Memory B cell (primary cell): ENCODE measurements around the gene SRPX.
A peak's percentile ranks its signal among the peaks of the same experiment; 100 is the strongest.

Source experiments
- ATAC-seq: fragments of 150-1000 bp; cut with Tn5 transposase; 2 replicates; pipeline ENCODE4 v1.10.0; 2021; ENCODE audit warnings: low read depth, mild to moderate bottlenecking, moderate library complexity
- DNase-seq, 2 donors: peaks; one replicate each; pipeline ENCODE4 v3.0.0; 2022; ENCODE audit warnings: low spot score in 2 of 2
- H3K27ac Mint-ChIP-seq: one replicate; pipeline ENCODE4 v1.8.0; 2022; ENCODE audit warnings: mild to moderate bottlenecking, moderate library complexity, mixed read lengths
- H3K27me3 Mint-ChIP-seq: one replicate; pipeline ENCODE4 v1.8.0; 2022; ENCODE audit warnings: mixed read lengths
- H3K36me3 Mint-ChIP-seq: one replicate; pipeline ENCODE4 v1.8.0; 2022; ENCODE audit warnings: mild to moderate bottlenecking, mixed read lengths
- H3K4me1 Mint-ChIP-seq: one replicate; pipeline ENCODE4 v1.8.0; 2022; ENCODE audit warnings: mixed read lengths
- H3K4me3 Mint-ChIP-seq: one replicate; pipeline ENCODE4 v1.8.0; 2022; ENCODE audit warnings: mild to moderate bottlenecking, moderate library complexity, mixed read lengths
- H3K9me3 Mint-ChIP-seq: one replicate; pipeline ENCODE4 v1.8.0; 2022; ENCODE audit warnings: mixed read lengths

SRPX gene, protein sequence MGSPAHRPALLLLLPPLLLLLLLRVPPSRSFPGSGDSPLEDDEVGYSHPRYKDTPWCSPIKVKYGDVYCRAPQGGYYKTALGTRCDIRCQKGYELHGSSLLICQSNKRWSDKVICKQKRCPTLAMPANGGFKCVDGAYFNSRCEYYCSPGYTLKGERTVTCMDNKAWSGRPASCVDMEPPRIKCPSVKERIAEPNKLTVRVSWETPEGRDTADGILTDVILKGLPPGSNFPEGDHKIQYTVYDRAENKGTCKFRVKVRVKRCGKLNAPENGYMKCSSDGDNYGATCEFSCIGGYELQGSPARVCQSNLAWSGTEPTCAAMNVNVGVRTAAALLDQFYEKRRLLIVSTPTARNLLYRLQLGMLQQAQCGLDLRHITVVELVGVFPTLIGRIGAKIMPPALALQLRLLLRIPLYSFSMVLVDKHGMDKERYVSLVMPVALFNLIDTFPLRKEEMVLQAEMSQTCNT

DNA sequence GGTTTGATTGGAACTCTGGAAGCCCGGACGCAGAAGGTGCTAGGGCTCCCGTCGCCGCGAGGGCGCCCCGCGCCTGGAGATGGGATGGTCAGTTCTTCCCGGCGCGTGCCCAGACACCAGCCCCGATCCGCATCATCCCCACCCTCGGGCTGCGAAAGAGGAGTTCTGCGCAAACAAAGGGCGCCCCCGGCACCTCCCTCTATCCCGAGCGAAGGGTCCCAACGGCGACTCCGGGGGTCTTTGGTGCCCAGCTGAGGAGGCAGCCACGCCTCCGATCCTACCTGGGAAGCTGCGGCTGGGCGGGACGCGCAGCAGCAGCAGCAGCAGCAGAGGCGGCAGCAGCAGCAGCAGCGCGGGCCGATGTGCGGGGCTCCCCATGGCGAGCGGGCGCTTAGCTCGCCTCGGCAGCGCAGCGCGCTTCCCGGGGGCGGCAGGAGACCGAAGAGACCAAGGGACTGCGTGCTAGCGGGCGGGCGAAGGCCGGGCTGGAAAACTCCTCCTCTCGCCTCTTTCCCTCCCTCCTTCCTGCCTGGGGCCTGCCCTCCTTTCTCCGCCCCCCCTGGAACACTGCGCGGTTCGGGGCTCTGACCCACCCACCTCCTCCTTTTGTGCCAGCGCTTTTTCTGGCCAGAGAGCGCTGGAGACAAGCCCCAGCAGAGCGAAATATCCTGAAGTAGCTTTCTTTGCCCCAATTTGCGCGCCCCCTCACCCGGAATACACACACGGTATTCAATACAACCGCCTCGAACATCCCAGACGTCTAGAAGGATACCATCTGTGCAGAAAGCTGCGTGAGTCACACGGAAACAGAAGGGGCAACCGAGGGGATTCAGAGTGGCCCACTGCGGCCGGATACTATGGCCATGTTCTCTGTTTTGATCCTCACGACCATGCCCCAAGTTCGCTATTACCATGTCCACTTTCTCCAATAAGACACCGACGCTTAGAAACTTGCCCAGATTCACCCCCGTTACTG, at the start of gene SRPX:
TSS of gene SRPX (minus strand) at position 457 of the 976 bp plus-strand sequence. CDS start at position 378, 79 bp downstream.
- Mint-ChIP-seq H3K27me3 (peaks cover 13% of the 10 kb centered on the region), H3K36me3 (no peaks in the 10 kb centered on the region), H3K9me3 (no peaks in the 10 kb centered on the region), H3K4me1 (peaks cover 2% of the 10 kb centered on the region), H3K4me3 (peak within 1 kb of the TSS; percentile 56), H3K27ac (no peak within 1 kb of the TSS)
- ATAC-seq, result no peak
- DNase-seq, result no peak

DNA sequence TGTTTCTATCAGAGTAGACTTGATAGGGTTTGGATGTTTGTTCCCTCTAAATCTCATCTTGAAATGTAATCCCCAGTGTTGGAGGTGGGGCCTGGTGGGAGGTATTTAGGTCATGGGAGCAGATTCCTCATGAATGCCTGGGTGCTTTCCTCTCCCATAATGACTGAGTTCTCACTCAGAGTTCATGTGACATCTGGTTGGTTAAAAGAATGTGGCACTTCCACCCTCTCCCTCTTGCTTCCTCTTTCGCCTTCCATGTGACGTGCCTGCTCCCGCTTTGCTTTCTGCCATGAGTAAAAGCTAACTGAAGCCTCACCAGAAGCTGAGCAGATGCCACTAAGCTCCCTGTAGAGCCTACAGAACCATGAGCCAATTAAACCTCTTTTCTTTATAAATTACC, 47.3 kb upstream of the SRPX start:
- DNase-seq (no peak), ATAC-seq (no peak)
- H3K27ac Mint-ChIP-seq, result peak overlapping the region; percentile 38
- H3K36me3 Mint-ChIP-seq, result peaks cover 6% of the 10 kb centered on the region
- H3K4me1 Mint-ChIP-seq, result no peaks in the 10 kb centered on the region
- H3K4me3 Mint-ChIP-seq, result no peak overlapping the region
- no peaks in the 10 kb centered on the region for H3K9me3 Mint-ChIP-seq
- no peaks in the 10 kb centered on the region for H3K27me3 Mint-ChIP-seq

DNA sequence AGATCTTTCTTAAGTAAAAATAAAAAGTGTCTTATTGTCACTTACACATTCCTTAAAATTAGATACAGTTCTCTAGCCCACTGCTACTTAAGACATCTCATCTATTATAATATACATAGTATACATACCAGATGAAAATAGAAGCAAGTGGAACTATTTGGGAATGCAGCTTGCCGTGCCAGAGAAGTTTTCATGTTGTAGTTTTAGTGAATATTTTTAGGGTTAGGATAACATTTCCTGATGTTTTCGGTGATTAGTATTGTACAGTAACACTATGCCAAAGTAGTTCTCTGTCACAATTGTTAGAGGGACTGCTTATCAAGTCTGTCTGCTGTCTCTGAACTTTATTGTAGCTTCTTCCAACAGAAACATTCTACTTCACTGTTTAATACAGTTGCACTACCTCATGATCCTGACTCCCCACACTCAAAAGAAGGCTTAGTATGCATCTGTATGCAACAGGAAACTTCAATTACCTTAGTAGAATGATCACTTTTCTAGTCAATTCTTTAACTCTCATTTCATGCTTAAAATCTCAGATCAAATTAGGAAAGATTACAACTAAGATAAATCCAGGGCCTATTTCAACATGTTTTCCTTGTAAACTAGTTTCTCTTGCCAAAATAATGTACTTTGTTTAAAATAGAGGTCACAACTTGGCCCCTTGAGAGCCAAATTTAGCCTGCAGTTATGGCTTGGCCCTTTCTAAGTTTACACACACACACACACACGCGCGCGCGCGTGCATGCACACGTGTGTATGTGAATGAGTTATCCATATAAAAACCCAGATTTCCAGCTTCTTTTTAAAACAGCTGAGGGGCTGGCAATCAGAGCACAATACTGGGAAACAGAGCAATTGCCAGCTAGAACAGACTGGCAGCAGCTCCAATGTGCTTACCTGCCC, 42.3 kb upstream of the SRPX start:
- no peaks in the 10 kb centered on the region for H3K4me1 Mint-ChIP-seq
- DNase-seq (no peak), ATAC-seq (no peak)
- H3K4me3 Mint-ChIP-seq, result no peak overlapping the region
- H3K27ac Mint-ChIP-seq, result no peak overlapping the region
- H3K36me3 Mint-ChIP-seq, result no peaks in the 10 kb centered on the region
- no peaks in the 10 kb centered on the region for H3K9me3 Mint-ChIP-seq
- H3K27me3 Mint-ChIP-seq, result no peaks in the 10 kb centered on the region

DNA sequence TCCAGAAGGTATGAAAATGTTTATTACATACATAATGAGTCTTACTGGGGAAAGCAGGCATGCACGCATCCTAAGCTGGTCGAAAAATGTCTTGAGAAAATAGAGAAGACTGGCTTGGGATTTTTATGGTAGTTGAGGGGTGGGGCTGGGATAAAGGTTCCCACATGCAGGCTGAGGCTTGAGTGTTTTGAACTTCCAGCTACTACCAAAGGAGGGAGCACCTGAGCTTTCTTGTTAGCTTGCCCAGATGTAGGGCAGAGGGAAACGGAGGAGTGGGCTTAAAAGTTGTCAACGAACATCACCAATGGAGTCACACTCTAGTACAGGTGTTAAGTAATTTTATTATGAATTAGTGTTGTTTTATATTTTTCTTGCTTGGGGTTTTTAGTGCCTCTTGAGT, 39.6 kb upstream of the SRPX start:
- H3K36me3 Mint-ChIP-seq, result no peaks in the 10 kb centered on the region
- no peak overlapping the region for H3K4me3 Mint-ChIP-seq
- no peaks in the 10 kb centered on the region for H3K9me3 Mint-ChIP-seq
- H3K27ac Mint-ChIP-seq, result no peak overlapping the region
- DNase-seq (no peak), ATAC-seq (no peak)
- H3K4me1 Mint-ChIP-seq, result peaks cover 2% of the 10 kb centered on the region
- peaks cover 4% of the 10 kb centered on the region for H3K27me3 Mint-ChIP-seq

DNA sequence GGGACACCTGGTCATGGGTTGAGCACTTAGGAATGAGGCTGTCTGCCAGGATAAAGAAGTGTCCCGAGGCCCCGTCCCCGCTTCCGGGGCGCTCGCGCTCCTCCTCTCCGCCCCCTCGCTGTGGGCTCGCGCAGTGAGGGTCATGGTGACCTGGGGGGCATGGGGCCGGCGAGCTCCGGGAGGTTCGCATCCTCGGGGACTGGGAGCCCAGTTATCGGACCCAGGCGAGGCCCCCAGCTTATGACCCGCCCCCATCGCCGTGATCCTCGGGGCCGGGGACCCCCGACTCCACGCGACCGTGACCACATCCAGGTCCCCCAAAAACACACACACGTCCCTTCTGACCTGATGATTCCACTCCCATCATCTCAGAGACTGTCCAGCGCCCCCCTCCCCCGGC, 35.3 kb upstream of the SRPX start:
- Mint-ChIP-seq H3K36me3 (no peaks in the 10 kb centered on the region), H3K27me3 (peaks cover 4% of the 10 kb centered on the region), H3K4me3 (no peak overlapping the region), H3K4me1 (peaks cover 2% of the 10 kb centered on the region), H3K9me3 (no peaks in the 10 kb centered on the region), H3K27ac (no peak overlapping the region)
- no peak for ATAC-seq
- DNase-seq, result no peak

DNA sequence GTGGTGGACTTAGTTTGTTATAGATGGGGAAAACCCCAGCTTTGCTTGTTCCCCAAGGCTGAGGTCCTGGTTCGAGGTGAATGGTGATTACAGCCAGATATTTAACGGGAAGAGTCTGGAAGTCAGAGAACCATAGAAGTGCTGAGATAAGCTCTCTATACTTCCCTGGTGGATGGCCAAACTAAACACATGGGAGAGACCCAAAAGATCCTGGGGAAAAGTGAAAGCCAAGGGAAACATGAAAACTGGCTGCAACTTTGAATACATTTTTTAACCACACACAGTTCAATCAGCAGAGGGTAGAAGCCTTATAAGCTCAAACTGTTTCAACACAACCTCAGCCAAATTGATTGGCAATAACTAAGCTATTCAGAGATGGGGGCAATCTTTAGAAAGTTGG, 29.3 kb upstream of the SRPX start:
- no peaks in the 10 kb centered on the region for H3K4me1 Mint-ChIP-seq
- H3K27ac Mint-ChIP-seq, result no peak overlapping the region
- no peak overlapping the region for H3K4me3 Mint-ChIP-seq
- DNase-seq (no peak), ATAC-seq (no peak)
- H3K36me3 Mint-ChIP-seq, result no peaks in the 10 kb centered on the region
- H3K27me3 Mint-ChIP-seq, result peaks cover 1% of the 10 kb centered on the region
- H3K9me3 Mint-ChIP-seq, result no peaks in the 10 kb centered on the region

DNA sequence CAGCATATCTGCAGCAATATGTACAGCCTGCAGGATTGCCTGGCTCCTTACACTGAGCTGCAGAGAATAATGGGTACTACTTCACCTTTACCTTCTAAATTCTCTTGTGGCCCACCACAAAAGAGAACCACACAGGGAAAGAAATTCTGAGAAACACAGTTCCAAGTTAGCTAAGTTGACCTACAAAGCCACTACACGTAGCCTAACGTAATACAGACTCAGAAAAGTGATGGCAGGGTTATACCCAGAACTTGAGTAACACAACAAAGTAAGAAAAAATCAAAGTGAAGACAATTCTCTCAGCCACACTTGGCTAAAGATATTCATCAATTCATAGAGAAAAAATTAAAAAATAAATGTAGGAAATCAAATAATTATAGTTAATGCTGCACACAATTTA, 26.4 kb upstream of the SRPX start:
- no peaks in the 10 kb centered on the region for H3K36me3 Mint-ChIP-seq
- H3K4me1 Mint-ChIP-seq, result no peaks in the 10 kb centered on the region
- DNase-seq (no peak), ATAC-seq (no peak)
- no peaks in the 10 kb centered on the region for H3K9me3 Mint-ChIP-seq
- H3K27ac Mint-ChIP-seq, result no peak overlapping the region
- peaks cover 1% of the 10 kb centered on the region for H3K27me3 Mint-ChIP-seq
- no peak overlapping the region for H3K4me3 Mint-ChIP-seq

DNA sequence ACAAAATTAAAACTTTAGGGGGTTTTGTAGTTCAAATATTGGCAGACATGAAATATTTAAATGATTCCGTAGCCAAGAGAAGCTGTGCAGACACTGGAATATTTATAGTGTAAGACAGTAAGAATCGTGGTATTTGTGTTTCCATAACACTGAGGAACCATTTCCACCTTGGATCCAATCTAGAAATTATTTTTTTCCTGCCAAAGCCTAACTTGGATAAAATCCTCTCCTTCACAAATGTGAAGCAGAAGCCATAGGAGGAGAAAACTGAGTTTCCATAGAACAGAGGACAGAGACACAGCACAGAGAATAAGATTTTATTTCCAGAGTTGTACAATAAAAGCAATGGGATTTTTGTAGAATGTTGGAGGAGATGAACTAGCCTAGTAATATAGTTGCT, 19.9 kb upstream of the SRPX start:
- ATAC-seq (no peak), DNase-seq (no peak)
- Mint-ChIP-seq H3K27ac (no peak overlapping the region), H3K27me3 (peaks cover 8% of the 10 kb centered on the region), H3K4me1 (no peaks in the 10 kb centered on the region), H3K9me3 (no peaks in the 10 kb centered on the region), H3K4me3 (no peak overlapping the region), H3K36me3 (no peaks in the 10 kb centered on the region)

DNA sequence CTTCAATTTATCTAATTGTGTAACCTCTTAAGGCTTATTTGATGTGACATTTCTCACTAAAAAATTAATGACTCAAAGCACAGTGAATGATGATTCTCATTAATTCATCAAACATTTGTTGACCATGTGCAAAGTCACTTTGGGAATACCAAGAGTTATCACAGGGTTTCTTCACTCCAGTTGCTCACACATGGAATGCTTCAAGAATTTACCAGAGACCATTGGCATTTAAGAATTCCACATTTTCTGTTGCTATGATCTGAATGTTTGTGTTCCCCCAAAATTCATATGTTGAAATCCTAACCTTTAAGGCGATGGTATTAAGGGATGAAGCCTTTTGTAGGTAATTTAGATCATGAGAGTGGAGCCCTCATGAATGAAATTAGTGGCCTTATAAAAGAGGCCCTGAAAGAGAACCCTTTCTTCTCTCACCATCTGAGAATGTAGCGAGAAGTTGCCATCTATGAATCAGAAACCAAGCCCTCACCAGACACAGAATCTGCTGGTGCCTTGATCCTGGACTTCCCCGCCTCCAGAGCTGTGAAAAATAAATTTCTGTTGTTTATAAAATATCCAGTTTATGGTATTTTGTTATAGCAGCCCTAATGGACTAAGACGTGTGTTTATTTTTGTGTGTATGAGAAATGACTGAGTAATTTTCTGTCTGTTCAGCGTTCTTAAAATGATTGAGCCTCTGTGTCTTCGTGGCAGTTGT, 16.4 kb upstream of the SRPX start:
- DNase-seq (no peak), ATAC-seq (no peak)
- Mint-ChIP-seq H3K4me1 (no peaks in the 10 kb centered on the region), H3K36me3 (no peaks in the 10 kb centered on the region), H3K27me3 (peaks cover 11% of the 10 kb centered on the region), H3K9me3 (no peaks in the 10 kb centered on the region), H3K27ac (no peak overlapping the region), H3K4me3 (no peak overlapping the region)

DNA sequence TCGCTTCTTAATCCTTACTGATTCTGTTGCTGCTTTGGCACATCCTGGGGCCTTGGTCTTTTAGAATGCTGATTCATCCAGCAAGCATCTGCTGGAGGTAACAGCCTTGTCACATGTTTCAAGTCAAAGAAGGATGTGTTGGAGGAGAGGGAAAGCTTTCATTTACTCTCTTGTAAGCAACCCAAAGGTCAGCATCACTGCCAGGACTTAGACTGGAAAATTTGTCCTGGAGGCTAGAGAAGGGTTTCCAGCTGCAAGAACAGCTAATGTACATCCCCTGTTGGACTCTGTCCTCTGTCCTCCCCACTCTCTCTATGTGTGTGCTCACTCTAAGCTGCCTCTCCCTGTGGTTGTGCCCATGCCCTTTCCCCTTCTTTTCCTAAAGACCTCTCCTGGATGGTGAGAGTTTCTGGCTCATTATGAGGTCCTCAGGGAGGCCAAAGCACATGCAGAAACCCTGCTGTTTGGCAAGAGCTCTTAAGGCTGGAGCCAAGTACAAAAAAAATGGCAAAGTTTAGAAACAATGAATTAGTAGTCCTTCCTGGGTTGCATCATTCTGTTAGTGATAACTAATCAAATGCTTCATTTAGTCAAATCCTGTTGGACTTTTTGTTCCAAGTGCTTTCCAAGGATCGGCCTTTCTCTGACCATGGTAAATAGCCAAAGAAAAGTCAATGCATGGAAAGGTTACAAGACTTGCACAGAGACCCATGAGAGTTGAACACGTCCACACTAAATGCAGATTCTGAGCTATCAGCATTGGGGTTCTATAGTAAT, 13.4 kb upstream of the SRPX start:
- H3K36me3 Mint-ChIP-seq, result no peaks in the 10 kb centered on the region
- H3K27ac Mint-ChIP-seq, result no peak overlapping the region
- DNase-seq (no peak), ATAC-seq (no peak)
- H3K4me3 Mint-ChIP-seq, result no peak overlapping the region
- no peaks in the 10 kb centered on the region for H3K9me3 Mint-ChIP-seq
- H3K4me1 Mint-ChIP-seq, result no peaks in the 10 kb centered on the region
- H3K27me3 Mint-ChIP-seq, result peaks cover 9% of the 10 kb centered on the region

DNA sequence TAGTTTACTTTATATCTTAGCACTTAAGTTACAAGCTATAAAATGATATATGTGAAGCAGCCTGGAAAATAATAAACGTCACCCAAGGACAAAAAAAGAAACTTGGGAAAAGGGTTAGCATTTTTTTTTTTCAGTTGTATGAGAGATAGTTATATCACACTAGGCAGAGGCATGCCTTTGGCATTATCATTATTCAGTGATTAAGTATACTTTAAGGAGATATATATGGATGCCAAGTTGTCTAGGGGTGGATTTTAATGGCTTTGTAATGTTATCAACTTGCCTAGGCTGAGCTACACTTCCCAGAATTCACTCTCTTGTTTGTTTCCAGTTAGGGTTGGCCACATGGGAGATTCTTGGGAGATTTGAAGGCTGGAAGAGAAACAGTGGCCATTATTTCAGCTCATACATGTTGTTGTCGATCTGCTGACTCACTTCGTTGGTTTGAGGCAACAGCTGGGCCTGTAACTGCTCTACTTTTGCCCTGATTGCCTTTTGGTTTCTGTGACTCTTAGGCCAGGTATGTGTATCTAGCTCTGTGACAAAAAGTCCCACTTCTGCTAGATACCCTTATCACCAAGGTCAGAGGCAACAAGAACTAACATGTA, 11.5 kb upstream of the SRPX start:
- Mint-ChIP-seq H3K9me3 (no peaks in the 10 kb centered on the region), H3K36me3 (no peaks in the 10 kb centered on the region), H3K4me1 (no peaks in the 10 kb centered on the region), H3K4me3 (no peak overlapping the region), H3K27me3 (peaks cover 7% of the 10 kb centered on the region), H3K27ac (no peak overlapping the region)
- DNase-seq (no peak), ATAC-seq (no peak)

DNA sequence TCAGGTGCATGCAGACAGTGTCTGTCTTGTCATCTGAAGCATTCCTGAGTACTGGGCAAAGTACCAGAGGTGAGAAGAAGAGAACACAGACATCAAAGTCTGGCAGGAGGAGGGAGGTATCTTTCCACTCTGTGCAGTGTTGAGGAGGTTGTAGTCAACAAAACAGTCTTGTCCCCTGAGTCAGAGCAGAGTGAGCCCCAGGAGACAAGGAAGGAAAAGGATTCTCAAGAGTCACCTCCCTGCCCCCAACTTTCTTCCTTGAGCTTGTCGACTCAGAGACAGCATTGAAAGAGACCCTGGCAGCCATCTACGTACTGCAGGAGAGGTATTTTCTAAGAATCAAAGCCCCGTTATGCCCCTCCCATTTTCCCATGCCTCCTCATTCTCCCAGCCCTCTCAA, 4.4 kb upstream of the SRPX start:
- H3K4me3 Mint-ChIP-seq, result no peak overlapping the region
- DNase-seq, result no peak
- H3K36me3 Mint-ChIP-seq, result no peaks in the 10 kb centered on the region
- H3K27me3 Mint-ChIP-seq, result peaks cover 6% of the 10 kb centered on the region
- no peak overlapping the region for H3K27ac Mint-ChIP-seq
- ATAC-seq, result no peak
- H3K9me3 Mint-ChIP-seq, result no peaks in the 10 kb centered on the region
- H3K4me1 Mint-ChIP-seq, result peaks cover 2% of the 10 kb centered on the region
